ENCODE results near the gene LAMTOR1. TPM values are rescaled to one million over a fixed set of nuclear protein-coding genes. Genes with fewer than 3 reads are reported as not detected.

Gene LAMTOR1
- total and polyA plus RNA-seq, 2 of the 8 experiments (the other 6 are each of a cell fraction or from before 2014, with no cell fraction given) = 82.1 to 160 TPM

DNA sequence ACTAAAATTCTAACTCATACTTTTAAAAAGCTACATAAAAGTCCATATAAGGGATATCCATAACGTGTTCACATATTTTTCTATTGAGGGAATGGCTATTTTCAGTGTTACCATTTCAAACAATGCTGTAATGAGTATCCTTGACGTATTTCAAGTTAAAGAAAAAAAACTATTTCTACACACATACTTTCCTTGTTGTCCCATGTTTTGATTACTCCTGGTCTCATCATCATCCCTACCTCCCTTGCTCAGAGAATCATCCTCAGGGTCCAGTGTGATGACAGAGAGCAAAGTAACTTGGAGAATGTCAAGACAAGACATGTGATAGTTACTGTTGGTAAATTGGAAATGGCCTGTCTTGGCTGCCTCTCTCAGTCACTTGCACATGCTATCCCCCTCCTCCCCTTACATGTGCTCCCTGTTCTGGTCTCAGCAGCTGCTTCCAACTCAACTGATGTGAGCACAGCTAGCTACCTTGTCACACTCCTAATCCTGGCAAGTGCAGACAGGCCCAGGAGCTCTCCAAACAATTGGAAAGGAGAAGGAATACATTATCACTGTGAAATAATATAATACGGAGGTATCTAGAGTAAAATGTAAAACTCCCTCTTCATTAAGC, 44.6 kb downstream of the LAMTOR1 start:
- no peak overlapping the region for H4K5ac ChIP-seq (ENCODE audit: insufficient read length, low read depth, low read length)
- no peak overlapping the region for H3K9ac ChIP-seq (replicated peaks in 1 of 4; ENCODE audit: extremely low read depth in 1 of 4, low read depth in 3 of 4, low read length in 3 of 4)
- peaks cover under 1 to 6% of the 10 kb centered on the region in 2 experiments for H4K20me1 ChIP-seq (replicated peaks in 1 of 2; ENCODE audit: control insufficient read depth in 1 of 2, insufficient read depth in 2 of 2, low read length in 2 of 2)
- H3K4me3 ChIP-seq (ENCODE audit: extremely low read depth in 1 of 4, insufficient read depth in 2 of 4, low read depth in 3 of 4, low read length in 4 of 4) = no peak overlapping the region
- H3K4me1 ChIP-seq (replicated peaks in 1 of 4; ENCODE audit: control insufficient read depth in 3 of 4, insufficient read depth in 4 of 4, low read length in 3 of 4) = no peaks in the 10 kb centered on the region; a peak in 1 of 7 replicates
- no peaks in the 10 kb centered on the region for H3K27me3 ChIP-seq (replicated peaks in 1 of 4; ENCODE audit: control insufficient read depth in 3 of 4, extremely low read depth in 1 of 4, insufficient read depth in 3 of 4, low read length in 3 of 4)
- no peak overlapping the region for H3K4ac ChIP-seq (replicated peaks; ENCODE audit: insufficient read length, low read depth, low read length)
- H4K8ac ChIP-seq (ENCODE audit: extremely low read depth, insufficient read depth, low read length) = no peak overlapping the region
- no peaks in the 10 kb centered on the region for H3K23me2 ChIP-seq (ENCODE audit: low read depth, low read length)
- H3K36me3 ChIP-seq (ENCODE audit: control insufficient read depth in 2 of 4, insufficient read depth in 4 of 4, low read length in 3 of 4) = peaks cover 0 to 6% (median 2%) of the 10 kb centered on the region in 4 experiments; a peak in 3 of 8 replicates
- no peak overlapping the region; the same call in 1 of the 2 replicates for H2AK5ac ChIP-seq (ENCODE audit: low read depth, low read length)
- WGBS, 2 experiments (ENCODE audit: extremely low coverage in 1 of 2, insufficient coverage in 1 of 2, insufficient read length in 1 of 2, insufficient replicate concordance in 2 of 2, low coverage in 1 of 2, low lambda C conversion rate in 2 of 2, missing lambda C conversion rate in 1 of 2) = 93% methylated on average over 3 of the region's 3 CpGs; no CpG with 5 or more reads in 1 of the 2 experiments
- no peak overlapping the region for H2BK12ac ChIP-seq (ENCODE audit: low read depth, low read length)
- H3K18ac ChIP-seq (ENCODE audit: extremely low read depth, low read length) = no peak overlapping the region
- no peak overlapping the region for H3K27ac ChIP-seq (ENCODE audit: low read depth, low read length)
- ChIA-PET CTCF (ENCODE audit: partially characterized antibody) (interaction anchor here (1.2 to 1.9 kb wide), 3 partner anchors 20 to 33 kb away, joined by 3 to 10 read pairs (median 6); no protein-coding TSS in a partner anchor), POLR2A (ENCODE audit: partially characterized antibody) (interaction anchor here (0.9 to 1.7 kb wide), 3 partner anchors 8 to 148 kb away, joined by 3 to 9 read pairs (median 4); no protein-coding TSS in a partner anchor)
- H2BK5ac ChIP-seq (ENCODE audit: low read depth, low read length) = no peak overlapping the region
- no peak overlapping the region for H4K91ac ChIP-seq (replicated peaks; ENCODE audit: insufficient read length, low read length)
- H3K79me1 ChIP-seq (ENCODE audit: low read depth, low read length) = no peaks in the 10 kb centered on the region; the same call in 1 of the 2 replicates
- H2BK15ac ChIP-seq (ENCODE audit: low read length) = no peak overlapping the region
- FAIRE-seq = no peak
- no peaks in the 10 kb centered on the region for H3K9me3 ChIP-seq (ENCODE audit: insufficient read depth in 2 of 2, low read depth in 1 of 2, low read length in 1 of 2)
- H3K14ac ChIP-seq (ENCODE audit: insufficient read length) = no peak overlapping the region
- no peak overlapping the region for H2BK120ac ChIP-seq (replicated peaks; ENCODE audit: low read depth, low read length)
- H3K23ac ChIP-seq (ENCODE audit: insufficient read length) = no peak overlapping the region
- peaks cover 0 to 37% of the 10 kb centered on the region in 2 experiments; a peak in 3 of 4 replicates for H3K79me2 ChIP-seq (ENCODE audit: control insufficient read depth in 1 of 2, insufficient read depth in 2 of 2, low read length in 2 of 2)
- no peak overlapping the region for H3K56ac ChIP-seq (replicated peaks; ENCODE audit: insufficient read length, low read depth, low read length)
- no peak overlapping the region for H2AFZ ChIP-seq (ENCODE audit: low read length)
- no peak overlapping the region for H3K4me2 ChIP-seq (ENCODE audit: insufficient read depth in 1 of 2, low read depth in 2 of 2, low read length in 2 of 2)
- DNase-seq (ENCODE audit: low read depth in 1 of 2, low spot score in 2 of 2) = no peak
- H2BK20ac ChIP-seq (ENCODE audit: low read length) = no peak overlapping the region
